Vagina (tissue), 2 donors: ENCODE data around the gene STS. TPM values are rescaled to one million over a fixed set of nuclear protein-coding genes. Genes with fewer than 3 reads are reported as not detected.

Experiments used
- DNase-seq, 2 donors: peaks; one replicate each; pipeline ENCODE4 v3.0.0-alpha.2; 2017; ENCODE audit errors: extremely low spot score in 2 of 2
- H3K27ac ChIP-seq: fragments of 200-600 bp; sonication (generic); one replicate; pipeline ENCODE4 v1.5.1; 2019
- H3K27me3 ChIP-seq: fragments of 200-600 bp; sonication (generic); one replicate; pipeline ENCODE4 v1.5.1; 2019
- H3K36me3 ChIP-seq, 2 donors: fragments of 200-600 bp; sonication (generic); one replicate each; pipeline ENCODE4 v1.5.1; 2017 to 2019
- H3K4me1 ChIP-seq: fragments of 200-600 bp; sonication (generic); one replicate; pipeline ENCODE4 v1.5.1; 2019
- H3K4me3 ChIP-seq, 2 donors: fragments of 200-600 bp; sonication (generic); 1 replicate in 1 of 2; 2 replicates in 1 of 2; pipeline ENCODE4 v1.5.1; 2016 to 2019
- H3K9me3 ChIP-seq: fragments of 200-600 bp; sonication (generic); one replicate; pipeline ENCODE4 v1.5.1; 2019
- POLR2A ChIP-seq, 2 donors: fragments of 450-650 bp; IDR thresholded peaks; one replicate each; pipeline ENCODE4 v1.6.1; 2017; ENCODE audit warnings: antibody characterized with exemption in 2 of 2, mild to moderate bottlenecking in 2 of 2, moderate library complexity in 2 of 2
- POLR2AphosphoS5 ChIP-seq, 2 donors: sonication (generic); formaldehyde crosslinking; IDR thresholded peaks; one replicate each; pipeline ENCODE4 v1.9.0; 2017; ENCODE audit warnings: antibody characterized with exemption in 2 of 2, mild to moderate bottlenecking in 2 of 2, low read depth in 1 of 2; ENCODE audit not compliant: insufficient read depth in 1 of 2
- intact Hi-C: fragments of 100-400 bp; cut with DNase I; formaldehyde crosslinking; loops from one replicate; pipeline ENCODE4 v1.15.1; 2023
- total RNA-seq: library from RNA; depleted of rRNA; stranded (reverse); fragments of >200 nt; gene quantifications from one replicate; pipeline ENCODE4 v1.2.3, GENCODE V29; 2016
- TF ChIP-seq, protein P1 (sequence below), 3 experiments: fragments of 450-650 bp in 2 of 3; fragments of 200-600 bp in 1 of 3; sonication (generic) in 1 of 3; IDR thresholded peaks; one replicate each; pipeline ENCODE4 v1.5.1; 2017 to 2019; ENCODE audit warnings: antibody characterized with exemption in 3 of 3, mild to moderate bottlenecking in 2 of 3, moderate library complexity in 2 of 3

The STS gene
- total RNA-seq, 1 donor from 2014 or later, result 6.4 TPM

GRCh38 chrX:7139202-7140081, 8.1 kb upstream of the STS start:
- TF ChIP-seq, protein P1, sequence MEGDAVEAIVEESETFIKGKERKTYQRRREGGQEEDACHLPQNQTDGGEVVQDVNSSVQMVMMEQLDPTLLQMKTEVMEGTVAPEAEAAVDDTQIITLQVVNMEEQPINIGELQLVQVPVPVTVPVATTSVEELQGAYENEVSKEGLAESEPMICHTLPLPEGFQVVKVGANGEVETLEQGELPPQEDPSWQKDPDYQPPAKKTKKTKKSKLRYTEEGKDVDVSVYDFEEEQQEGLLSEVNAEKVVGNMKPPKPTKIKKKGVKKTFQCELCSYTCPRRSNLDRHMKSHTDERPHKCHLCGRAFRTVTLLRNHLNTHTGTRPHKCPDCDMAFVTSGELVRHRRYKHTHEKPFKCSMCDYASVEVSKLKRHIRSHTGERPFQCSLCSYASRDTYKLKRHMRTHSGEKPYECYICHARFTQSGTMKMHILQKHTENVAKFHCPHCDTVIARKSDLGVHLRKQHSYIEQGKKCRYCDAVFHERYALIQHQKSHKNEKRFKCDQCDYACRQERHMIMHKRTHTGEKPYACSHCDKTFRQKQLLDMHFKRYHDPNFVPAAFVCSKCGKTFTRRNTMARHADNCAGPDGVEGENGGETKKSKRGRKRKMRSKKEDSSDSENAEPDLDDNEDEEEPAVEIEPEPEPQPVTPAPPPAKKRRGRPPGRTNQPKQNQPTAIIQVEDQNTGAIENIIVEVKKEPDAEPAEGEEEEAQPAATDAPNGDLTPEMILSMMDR (IDR thresholded peaks at IDR 0.05), result no peak
- TF ChIP-seq POLR2A (IDR thresholded peaks at IDR 0.05) (no peak), POLR2AphosphoS5 (IDR thresholded peaks at IDR 0.05; ENCODE audit: insufficient read depth in 1 of 2, low read depth in 1 of 2) (no peak)

GRCh38 chrX:7143076-7143475, 4.4 kb upstream of the STS start:
- Histone ChIP-seq H3K4me1 (peaks cover 22% of the 10 kb centered on the region), H3K4me3 (no peak overlapping the region), H3K27me3 (no peaks in the 10 kb centered on the region), H3K36me3 (no peaks in the 10 kb centered on the region), H3K27ac (no peak overlapping the region), H3K9me3 (no peaks in the 10 kb centered on the region)
- no peak for DNase-seq
- TF ChIP-seq POLR2A (IDR thresholded peaks at IDR 0.05) (no peak), POLR2AphosphoS5 (IDR thresholded peaks at IDR 0.05; ENCODE audit: insufficient read depth in 1 of 2, low read depth in 1 of 2) (no peak)
- TF ChIP-seq, protein P1 (IDR thresholded peaks at IDR 0.05), result no peak
- intact Hi-C loops, result no loop called here

More at GRCh38 chrX:7139202-7140081, 8.1 kb upstream of the STS start:
- Histone ChIP-seq H3K27ac (no peak overlapping the region), H3K9me3 (no peaks in the 10 kb centered on the region), H3K27me3 (no peaks in the 10 kb centered on the region), H3K4me3 (no peak overlapping the region), H3K4me1 (no peaks in the 10 kb centered on the region), H3K36me3 (no peaks in the 10 kb centered on the region)
- no peak for DNase-seq
- intact Hi-C loops, result no loop called here

- no peaks in the 10 kb centered on the region for H3K27me3 ChIP-seq
- DNase-seq, result no peak
- TF ChIP-seq, protein P1 (IDR thresholded peaks at IDR 0.05), result no peak
- TF ChIP-seq POLR2A (IDR thresholded peaks at IDR 0.05) (no peak), POLR2AphosphoS5 (IDR thresholded peaks at IDR 0.05; ENCODE audit: insufficient read depth in 1 of 2, low read depth in 1 of 2) (no peak)
- no peak overlapping the region for H3K27ac ChIP-seq
- intact Hi-C loops, result no loop called here
- no peaks in the 10 kb centered on the region for H3K9me3 ChIP-seq
- no peaks in the 10 kb centered on the region for H3K36me3 ChIP-seq
- H3K4me3 ChIP-seq, result no peak overlapping the region
- peaks cover 22% of the 10 kb centered on the region for H3K4me1 ChIP-seq
These were observed 3.5 kb upstream of the STS start for GRCh38 chrX:7143941-7144525.

DNA sequence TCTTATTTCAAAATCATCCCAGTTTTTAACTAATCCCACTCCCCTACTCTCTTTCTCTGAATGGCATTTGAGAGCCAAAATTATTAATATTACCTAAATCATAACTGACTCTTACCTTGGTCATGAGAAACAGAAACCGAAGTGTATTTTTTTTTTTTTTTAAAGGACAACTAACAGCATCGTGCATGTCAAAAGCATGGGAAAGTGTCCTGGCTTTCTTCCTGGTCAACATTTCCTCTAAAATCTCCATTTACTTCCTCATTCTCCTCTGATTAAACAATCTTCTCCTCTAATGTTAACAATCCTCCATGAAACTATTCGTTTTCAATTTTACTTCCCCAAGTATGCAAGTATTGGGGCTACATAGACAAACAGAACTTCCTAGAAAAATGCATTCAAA, 2.1 kb upstream of the STS start:
- Histone ChIP-seq H3K27ac (no peak overlapping the region), H3K9me3 (no peaks in the 10 kb centered on the region), H3K27me3 (no peaks in the 10 kb centered on the region), H3K36me3 (no peaks in the 10 kb centered on the region), H3K4me1 (peaks cover 22% of the 10 kb centered on the region), H3K4me3 (no peak overlapping the region)
- DNase-seq, result no peak
- TF ChIP-seq POLR2AphosphoS5 (IDR thresholded peaks at IDR 0.05; ENCODE audit: insufficient read depth in 1 of 2, low read depth in 1 of 2), result no peak
- TF ChIP-seq POLR2A (IDR thresholded peaks at IDR 0.05), result no peak
- TF ChIP-seq, protein P1 (IDR thresholded peaks at IDR 0.05), result no peak
- intact Hi-C loops, result no loop called here
